ENCODE results near the gene GPHB5. TPM values are rescaled to one million over a fixed set of nuclear protein-coding genes. Genes with fewer than 3 reads are reported as not detected.
"Not testable (repeated sequence)": the region's sequence is repeated elsewhere in the genome, so short reads cannot be mapped to it uniquely, and the experiment has no call there.

Gene GPHB5
- total RNA-seq, 1 donor from 2014 or later: not detected

DNA sequence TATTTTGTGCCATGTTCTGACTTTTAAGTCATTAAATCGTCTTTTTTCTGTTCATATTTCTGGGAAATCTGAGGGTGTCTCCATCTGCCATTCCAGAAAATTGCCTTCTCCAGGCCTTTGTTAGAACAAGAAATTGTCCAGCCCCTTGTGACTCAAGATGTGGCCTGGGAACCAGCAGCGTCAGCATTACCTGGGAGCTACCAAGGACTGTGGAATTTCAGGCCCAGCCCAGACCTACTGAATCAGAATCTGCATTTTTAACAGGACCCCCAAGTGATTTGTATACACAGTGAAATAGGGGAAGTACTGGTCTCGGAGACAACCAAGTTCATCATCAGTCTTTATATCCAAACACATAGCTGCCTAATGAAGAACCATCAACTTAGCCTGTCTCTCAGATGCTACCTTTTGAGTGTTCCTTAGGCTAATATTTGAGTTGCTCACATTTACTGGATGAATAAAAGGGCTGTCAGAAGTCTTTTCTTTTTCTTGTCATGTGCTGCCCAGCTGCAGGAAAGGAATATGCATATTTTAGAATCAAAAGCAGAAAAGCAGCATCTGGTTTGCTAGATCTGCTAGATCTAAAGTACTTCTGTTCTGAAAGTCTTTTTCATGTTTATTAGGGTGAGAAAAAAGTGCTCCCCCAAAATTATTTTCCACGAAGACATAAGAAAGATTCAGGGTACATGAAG, 21.2 kb downstream of the GPHB5 start:
- intact Hi-C loops (cut with DNase I): no loop called here
- ATAC-seq (no peak), DNase-seq (ENCODE audit: missing footprints) (no peak)

DNA sequence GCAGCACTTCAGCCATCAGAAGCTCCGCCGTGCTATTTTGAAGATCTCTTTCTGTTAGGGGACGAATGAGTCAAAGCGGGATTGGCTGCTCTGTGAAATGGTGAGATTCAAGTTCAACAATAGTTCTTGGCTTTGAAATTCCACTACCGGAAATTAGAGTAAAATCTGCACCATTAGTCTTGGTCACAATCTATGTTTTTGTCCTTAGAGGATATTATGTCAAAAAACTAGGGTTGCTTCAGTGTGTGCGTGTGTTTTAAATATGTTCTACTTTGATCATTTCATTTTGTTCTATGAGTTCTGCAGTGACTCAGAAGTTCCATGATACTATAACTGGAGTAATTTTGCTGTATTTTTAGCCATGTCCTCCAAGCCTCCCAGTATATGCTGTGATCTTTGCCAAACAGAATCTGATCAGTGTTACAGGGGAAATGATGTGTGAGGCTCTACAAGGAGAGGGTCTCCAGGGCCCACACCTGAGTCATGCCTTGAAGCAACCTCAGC, 22.6 kb downstream of the GPHB5 start:
- no peak for ATAC-seq
- intact Hi-C loops (cut with DNase I): no loop called here

DNA sequence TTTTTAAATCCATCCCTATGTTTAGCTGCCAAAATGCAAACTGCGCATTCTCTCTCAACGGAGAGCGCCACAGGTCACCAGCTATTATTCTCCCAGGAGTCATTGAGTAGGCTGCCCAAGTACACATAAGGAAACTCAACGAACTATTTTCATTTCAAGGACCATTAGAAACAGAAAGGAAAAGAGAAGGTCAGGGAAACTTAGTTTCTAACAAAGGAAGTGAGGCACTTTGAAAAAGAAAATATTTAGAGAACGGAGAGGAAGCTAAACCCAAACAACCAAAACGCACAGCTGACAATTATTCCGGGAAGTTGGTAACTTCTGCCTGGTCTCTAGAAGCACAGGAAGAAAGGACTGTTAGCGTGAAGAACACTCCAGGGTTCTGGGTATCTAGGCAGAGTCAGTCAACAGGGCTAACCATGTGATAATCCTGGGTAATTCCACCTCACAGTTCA, 23.5 kb downstream of the GPHB5 start:
- intact Hi-C loops (cut with DNase I): no loop called here
- ATAC-seq (no peak), DNase-seq (ENCODE audit: missing footprints) (no peak)

More for the DNA sequence above, 22.6 kb downstream of the GPHB5 start:
- no peak for DNase-seq (ENCODE audit: missing footprints)

DNA sequence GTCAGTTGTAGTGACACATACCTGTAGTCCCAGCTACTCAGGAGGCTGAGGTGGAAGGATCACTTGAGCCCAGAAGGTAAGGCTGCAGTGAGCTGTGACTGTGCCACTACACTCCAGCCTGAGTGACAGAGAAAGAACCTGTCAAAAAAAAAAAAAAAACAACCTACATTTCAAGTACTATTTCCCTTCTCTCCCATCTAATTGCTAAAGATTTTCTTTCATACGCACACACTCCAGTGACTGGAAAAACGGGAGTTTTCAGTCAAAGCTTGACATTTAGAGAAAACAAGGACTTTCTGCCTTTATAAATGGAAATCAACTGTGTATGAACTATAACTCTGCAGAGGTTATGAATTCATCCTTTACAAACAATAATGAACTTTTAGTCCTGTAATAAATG, 25.9 kb downstream of the GPHB5 start:
- intact Hi-C loops (cut with DNase I): no loop called here
- no peak for ATAC-seq
- no peak for DNase-seq (ENCODE audit: missing footprints)

DNA sequence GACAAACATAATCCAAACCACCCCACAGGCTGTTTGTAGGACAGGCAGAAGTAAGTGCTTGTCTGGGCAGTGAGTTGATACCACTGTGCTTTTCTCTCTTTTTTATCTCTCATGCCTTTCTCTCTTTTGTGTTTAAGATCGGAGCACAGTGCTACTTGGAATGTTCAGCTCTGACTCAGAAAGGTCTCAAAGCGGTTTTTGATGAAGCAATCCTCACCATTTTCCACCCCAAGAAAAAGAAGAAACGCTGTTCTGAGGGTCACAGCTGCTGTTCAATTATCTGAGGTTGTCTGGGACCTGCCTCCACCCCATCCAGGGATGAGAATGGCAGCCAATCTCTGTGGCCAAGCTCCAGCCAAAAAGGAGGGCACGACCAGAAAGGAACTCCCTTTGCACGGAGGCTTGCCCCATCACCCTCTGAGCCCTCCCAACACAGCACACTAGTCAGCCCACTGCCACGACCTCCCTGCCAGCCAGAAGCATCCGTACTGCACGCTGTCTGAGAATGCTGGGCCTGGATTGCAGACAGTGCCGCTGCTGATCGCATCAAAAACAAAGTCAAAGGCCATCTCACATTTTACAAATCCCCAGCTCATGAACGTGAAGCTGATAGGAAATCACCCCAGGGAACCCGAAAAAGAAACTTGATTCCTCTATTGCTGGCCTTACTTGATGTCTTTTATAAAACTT, 27.8 kb downstream of the GPHB5 start:
- ATAC-seq (peak; percentile 13), DNase-seq (ENCODE audit: missing footprints) (no peak)
- intact Hi-C loops (cut with DNase I): no loop called here

DNA sequence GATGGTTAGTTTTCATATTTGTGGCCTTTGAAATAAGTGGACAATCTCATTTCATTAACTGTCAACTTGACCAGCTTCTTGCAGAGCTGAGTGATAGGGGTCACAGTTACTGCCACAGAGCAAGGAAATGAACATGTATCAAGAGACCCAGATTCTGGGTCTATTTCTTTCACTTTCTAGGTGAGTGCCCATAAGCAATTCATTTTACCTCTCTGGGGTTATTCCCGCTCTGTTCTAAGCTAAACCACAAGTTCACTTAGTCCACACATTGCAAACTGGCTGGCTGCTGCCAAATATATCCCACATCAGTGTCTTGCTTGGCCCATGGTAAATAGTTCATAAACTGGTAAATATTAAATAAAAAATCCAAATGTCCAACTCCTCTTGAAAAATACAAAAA, 29.9 kb downstream of the GPHB5 start:
- intact Hi-C loops (cut with DNase I): no loop called here
- DNase-seq (ENCODE audit: missing footprints) (no peak), ATAC-seq (no peak)

DNA sequence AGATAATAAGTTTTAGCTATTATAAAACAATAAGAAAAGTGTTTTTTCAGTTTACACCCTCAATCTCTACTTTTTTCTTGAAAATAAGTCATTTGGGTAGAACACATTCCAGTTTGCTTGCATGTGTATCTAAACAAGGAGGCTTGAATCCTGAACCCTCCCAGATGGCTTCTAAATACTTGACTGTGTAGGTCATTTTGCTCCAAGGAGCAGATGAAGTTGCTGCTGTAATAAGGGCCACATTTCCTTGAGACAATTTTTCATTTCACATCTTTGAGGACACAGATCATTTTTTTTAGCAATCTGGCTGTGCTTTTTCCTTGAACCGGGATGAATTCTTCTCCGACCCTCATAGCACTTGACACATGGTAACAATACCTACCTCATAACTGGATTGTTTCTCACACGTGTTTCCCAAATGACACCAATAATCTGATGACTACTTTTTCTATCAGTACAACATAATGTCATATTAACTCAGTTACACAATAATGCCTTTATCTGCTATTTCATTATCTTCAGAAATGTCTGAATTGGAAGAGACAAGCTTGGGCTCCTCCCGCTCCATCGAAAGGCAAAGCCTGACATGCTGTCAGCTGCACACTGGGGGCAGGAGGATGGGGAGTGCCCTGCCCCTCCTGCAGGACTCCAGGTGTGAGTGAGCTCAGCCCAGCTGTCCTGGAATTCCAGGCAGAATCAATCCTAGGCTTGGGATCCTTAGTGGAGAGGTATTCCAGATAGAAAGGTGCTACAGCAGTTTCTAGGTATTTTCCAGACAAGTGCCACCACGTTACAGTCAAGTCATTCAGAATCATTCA, 30.9 kb downstream of the GPHB5 start:
- DNase-seq (ENCODE audit: missing footprints) (no peak), ATAC-seq (no peak)
- intact Hi-C loops (cut with DNase I): no loop called here

DNA sequence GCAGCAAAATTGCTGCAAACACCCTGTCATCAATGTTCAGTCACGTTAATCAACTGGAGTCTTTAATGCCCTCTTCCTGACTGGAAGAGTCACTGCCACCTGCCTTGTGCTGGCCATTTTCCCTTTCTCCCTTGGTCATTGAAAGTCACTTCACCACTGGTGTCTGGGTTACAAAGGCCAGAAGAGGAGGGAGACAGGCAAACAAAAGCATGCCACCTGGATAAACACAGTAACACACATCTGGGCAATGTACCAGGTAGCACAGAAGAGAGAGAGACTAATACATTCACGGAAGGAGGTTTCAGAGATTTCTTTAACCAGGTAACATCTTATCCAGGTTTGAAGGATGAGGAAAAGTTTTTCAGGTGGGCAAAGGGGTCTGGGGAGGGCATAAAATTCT, 32.7 kb downstream of the GPHB5 start:
- intact Hi-C loops (cut with DNase I): no loop called here
- DNase-seq (ENCODE audit: missing footprints) (no peak), ATAC-seq (no peak)

DNA sequence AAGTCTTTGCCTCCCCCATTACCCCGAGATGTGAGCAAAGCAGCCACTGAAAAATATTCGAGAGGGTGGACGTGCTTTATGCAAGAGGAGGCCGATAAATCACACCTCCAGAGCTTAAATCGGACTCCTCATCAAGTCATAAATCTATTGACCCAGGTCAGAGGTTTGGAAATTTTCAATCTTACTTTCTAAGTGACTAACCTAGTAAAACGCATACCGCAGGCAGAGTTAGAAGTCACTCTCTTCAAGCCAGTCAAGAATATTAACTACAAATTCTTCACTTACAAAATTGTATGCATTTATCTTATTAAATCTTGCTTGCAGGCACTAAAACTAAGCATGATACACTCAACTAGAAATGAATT, 34.9 kb downstream of the GPHB5 start:
- intact Hi-C loops (cut with DNase I): no loop called here
- DNase-seq (ENCODE audit: missing footprints) (no peak), ATAC-seq (no peak)

DNA sequence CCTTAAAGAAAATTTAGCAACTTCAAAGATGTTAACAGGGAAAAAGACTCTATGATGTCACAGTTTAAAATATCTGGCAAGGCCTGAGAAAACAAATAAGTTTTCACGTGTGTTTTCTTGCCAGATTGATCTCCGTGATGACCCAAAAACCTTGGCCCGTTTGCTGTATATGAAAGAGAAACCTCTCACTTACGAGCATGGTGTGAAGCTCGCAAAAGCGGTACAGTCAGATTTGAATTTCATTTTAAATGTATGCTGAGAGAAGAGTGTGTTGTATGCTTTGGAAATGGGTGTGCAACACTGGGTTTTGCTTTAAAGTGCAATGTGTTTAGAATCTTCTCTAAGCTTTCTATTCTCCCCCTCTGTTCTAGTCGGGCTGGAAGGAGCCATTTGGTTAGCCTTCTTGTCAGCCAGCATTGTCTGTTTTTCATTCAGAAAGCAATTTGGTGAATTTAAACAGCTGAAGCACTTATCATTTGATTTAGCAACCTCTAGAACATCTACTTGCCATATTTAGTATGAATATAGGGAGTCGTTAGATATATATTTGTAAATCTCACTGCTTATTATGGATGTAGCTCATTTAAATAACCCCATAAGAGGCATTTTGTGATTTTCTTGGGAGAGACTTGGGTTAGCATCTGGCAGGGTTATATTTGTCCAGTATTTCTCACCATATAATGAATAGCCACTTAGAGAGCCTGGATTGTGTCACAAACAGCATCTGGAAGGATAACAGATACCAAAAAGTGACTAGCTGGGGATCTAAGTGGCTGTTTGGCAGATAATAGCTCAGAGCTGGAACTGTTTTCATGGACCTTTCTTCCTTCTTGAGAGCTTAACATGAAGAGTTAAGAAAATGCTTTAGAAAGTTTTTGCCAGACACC, 35.5 kb downstream of the GPHB5 start:
- intact Hi-C loops (cut with DNase I): no loop called here
- ATAC-seq: peak; percentile 42
- no peak for DNase-seq (ENCODE audit: missing footprints)

DNA sequence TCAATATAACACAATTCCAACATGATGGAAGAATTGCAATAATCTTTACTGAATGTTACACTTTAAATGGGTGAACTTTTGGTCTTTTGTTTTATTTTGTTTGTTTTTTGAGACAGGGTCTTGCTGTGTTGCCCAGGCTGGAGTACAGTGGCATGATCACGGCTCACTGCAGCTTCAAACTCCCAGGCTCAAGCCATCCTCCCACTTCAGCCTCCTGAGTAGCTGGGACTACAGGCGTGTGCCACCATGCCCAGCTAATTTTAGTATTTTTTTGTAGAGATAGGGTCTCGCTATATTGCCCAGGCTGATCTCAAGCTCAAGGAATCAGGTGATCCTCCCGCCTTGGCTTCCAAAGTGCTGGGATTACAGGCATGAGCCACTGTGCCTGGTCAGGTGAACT, 38.8 kb downstream of the GPHB5 start:
- intact Hi-C loops (cut with DNase I): loop anchor here (10.0 kb wide), 1 partner anchor 1105 kb away; no protein-coding TSS in a partner anchor
- ATAC-seq; DNase-seq (ENCODE audit: missing footprints): not testable (repeated sequence)

DNA sequence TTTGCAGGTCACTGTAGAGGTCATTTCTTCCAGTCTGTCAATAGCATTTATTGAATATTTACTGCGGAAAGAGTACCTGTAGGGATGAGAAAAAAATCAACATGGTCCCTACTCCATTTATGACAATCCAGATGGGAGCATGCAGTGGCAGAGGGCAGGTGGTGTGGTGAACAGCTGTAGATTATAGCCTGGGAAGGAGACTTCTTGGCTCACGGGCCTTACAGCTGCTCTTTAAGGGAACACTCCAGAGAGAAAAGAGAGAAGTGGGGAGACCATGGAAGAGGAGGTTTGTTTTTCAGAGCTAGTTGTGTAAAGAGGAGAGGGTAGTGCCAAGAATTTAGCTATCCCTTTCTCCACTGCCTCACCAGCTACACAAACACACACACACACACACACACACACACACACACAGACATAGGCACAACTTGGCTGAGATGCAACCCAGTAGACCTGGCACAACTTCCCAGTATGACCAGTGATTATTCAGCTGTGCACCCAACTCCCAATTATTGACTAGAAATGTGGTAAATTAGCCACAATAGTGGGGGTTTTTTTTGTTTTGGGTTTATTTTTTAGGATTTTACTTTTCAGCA, 41.0 kb downstream of the GPHB5 start:
- intact Hi-C loops (cut with DNase I): loop anchor here (10.0 kb wide), 1 partner anchor 1103 kb away; no protein-coding TSS in a partner anchor
- no peak for ATAC-seq
- no peak for DNase-seq (ENCODE audit: missing footprints)

DNA sequence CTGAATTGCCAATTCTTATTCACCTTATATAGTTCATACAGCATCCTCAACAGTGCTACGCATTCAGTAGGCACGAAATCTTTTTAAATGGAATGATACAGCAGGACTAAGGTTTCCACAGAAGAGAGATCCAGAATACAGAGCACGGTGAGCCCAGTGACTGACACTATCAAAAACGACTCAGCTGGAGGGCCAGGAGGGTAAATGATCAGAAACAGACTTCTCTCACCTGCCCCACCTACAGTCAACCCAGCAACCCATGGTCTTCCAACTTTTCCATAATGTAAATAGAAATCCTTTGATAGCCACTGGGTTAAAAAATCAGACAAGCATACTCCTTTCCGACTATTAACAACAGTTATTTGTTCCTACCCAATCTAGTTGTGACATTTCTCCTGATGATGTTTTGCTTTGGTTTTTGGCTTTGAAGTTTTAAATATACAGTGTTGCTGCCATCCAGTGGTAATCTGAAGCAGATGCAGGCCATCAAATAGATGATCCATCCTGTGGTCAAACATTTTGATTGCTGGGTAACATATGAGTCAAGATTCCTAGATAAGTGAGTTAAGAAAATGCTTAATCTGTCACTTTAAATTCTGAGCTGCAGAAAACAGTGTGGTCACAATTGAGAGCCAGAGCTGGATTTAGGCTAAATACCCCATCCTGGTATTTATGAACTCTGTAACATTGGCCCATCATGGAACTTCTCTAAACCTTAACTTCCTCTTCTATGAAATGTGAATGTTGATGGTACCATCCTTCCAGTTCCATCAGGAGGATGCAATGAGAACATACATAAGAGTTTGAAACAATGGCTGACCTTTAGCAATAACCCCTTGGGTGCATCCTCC, 42.0 kb downstream of the GPHB5 start:
- intact Hi-C loops (cut with DNase I): loop anchor here (1.0 to 10.0 kb wide), 2 partner anchors 102 to 1102 kb away; no protein-coding TSS in a partner anchor
- no peak for DNase-seq (ENCODE audit: missing footprints)
- peak; percentile 13 for ATAC-seq

DNA sequence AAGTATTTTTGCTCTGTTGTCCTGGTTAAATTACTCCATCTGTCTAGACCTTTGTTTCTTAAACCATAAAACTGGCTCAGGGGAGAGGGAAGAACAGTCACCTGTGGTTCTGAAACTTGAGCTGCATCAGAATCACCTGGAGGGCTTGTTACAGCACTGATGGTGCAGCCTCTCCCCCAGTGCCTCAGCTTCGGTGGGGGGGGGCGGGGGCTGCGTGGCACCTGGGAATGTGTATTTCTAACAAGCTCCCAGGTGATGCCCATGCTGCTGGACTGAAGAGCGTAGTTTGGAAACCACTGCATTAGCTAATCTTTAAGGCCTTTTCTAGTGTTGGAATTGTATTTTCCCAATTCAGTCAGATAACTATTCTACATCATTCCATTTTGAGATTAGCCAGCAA, 42.7 kb downstream of the GPHB5 start:
- intact Hi-C loops (cut with DNase I): loop anchor here (1.0 to 10.0 kb wide), 2 partner anchors 102 to 1101 kb away; no protein-coding TSS in a partner anchor

DNA sequence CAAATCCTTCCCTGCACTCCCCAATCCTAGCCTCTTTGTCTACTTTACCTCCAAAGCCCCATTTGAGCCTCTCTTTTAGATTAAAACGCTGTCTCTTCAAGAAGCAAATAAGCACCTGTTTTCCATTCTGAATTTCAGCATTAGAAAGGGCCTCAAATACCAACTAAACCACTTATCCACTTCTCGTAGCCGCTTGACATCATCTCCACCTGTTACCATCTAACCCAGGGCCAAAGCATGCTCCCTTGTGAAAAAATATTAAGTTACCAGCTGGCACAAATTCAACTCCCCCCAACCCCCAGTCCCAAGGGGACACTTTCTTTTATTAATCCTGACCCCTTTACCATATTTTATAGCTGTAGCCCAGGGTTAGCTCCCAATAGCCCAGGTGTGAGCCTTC, 43.1 kb downstream of the GPHB5 start:
- ATAC-seq: no peak
- no peak for DNase-seq (ENCODE audit: missing footprints)
- intact Hi-C loops (cut with DNase I): loop anchor here (1.0 to 10.0 kb wide), 3 partner anchors 96 to 1101 kb away; no protein-coding TSS in a partner anchor

More for the DNA sequence above, 42.7 kb downstream of the GPHB5 start:
- ATAC-seq (no peak), DNase-seq (ENCODE audit: missing footprints) (no peak)

DNA sequence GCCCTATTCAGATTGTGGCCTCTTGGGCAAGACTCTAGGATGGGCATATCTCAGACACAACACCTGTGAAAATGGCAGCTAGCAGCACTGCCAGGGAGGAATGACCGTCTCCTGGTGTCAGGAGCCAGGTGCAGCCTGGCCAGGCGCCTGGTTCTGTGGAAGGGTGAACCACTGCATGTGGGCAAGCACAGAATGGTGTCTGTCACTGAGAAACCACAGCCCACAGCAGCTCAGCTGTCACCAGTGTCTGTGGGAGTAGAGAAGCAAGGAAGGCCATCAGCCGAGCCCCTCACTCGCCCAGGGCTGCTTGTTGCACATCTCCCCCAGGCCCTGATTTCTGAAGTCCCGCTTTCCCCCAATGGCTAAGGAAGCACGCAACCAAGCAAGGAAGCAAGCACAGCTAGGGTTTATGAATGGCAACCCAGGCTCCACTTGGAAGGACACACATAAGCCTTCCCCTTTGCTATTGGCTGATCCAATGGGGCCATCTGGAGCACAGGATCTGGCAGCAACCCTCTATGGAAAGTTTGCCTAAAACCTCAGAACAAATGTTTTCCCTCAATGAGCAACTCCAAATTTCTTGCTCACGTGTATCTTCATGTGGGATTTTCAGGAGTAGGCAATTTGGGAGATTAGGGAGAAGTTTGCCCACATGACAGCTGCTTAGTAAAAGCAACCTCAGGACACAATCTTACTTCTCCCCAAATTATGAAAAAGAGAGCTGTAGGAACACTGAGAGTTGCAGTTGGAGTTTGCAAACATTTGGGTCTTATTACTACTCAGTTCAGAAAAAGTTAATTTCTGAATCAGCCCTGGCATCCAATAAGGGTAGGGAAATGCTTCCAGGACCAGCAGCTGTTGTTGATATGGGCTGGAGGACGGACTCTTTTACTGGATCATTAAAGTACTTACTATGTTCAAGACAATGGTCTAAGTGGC, 44.7 kb downstream of the GPHB5 start:
- ATAC-seq: peak; percentile 91
- DNase-seq (ENCODE audit: missing footprints): no peak
- intact Hi-C loops (cut with DNase I): loop anchor here (10.0 kb wide), 1 partner anchor 1099 kb away; no protein-coding TSS in a partner anchor
